Measurements from ENCODE around the gene MTM1.

MTM1 gene

DNA sequence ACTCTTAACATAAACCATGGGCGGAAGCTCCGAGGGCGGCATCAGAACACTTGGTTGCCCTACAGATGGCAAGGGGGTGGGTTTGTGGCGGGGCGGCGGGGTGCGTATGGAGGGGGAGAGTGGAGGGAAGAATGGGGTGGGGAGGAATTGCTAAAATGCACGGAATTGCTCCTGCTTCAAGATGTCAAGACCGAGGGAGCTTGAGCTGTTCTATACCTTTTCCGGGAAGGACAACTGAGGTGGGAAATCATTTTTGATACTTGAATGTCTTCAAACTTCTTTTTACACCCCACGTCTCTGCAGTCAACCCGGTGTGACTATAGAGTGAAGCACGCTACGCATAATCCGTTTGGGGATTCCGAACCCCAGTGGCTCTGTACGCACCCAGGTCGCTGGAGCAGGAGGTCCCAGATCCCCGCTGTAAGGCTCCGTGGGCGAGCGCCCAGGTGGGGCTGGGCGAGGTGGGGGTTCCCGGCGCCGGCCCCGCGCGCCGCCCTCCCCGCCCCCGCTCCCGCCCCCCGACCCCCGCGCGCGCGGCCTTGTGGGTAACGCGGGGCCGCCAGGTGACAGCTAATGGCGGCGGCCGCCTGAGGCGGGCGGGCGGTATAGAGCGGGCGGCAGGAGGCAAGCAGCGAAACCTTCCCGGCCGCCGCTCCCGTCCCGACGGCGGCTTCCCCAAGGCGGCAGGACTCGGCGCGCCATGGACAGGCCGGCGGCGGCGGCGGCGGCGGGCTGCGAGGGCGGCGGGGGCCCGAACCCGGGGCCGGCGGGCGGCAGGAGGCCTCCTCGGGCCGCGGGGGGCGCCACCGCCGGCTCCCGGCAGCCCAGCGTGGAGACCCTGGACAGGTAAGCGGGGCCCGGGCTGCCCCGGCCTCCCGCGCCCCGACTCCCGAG lies 124.7 kb downstream of the MTM1 start, which contains the start of gene MTMR1:
Gene MTMR1, plus strand, starts transcription at position 566 of the 894 bp plus-strand sequence. Its CDS starts 135 bp downstream, at position 701.
- Histone ChIP-seq H3K9me3 (ENCODE audit: control insufficient read depth, insufficient read depth, low read length) (no peaks in the 10 kb centered on the region), H3K4me3 (ENCODE audit: low read length) (peak within 1 kb of the TSS; percentile 79; the same call in 1 of the 2 replicates), H3K4me1 (ENCODE audit: control insufficient read depth, insufficient read depth, low read length) (peaks cover 5% of the 10 kb centered on the region), H3K36me3 (ENCODE audit: control insufficient read depth, insufficient read depth, low read length) (no peaks in the 10 kb centered on the region), H3K27me3 (ENCODE audit: control insufficient read depth, insufficient read depth, low read length) (no peaks in the 10 kb centered on the region), H3K27ac (ENCODE audit: low read length) (no peak within 1 kb of the TSS)
- WGBS (ENCODE audit: insufficient coverage, insufficient read length) = no CpG with 5 or more reads among the region's 92 CpGs
- DNase-seq (ENCODE audit: low read depth, low spot score) = no peak

DNA sequence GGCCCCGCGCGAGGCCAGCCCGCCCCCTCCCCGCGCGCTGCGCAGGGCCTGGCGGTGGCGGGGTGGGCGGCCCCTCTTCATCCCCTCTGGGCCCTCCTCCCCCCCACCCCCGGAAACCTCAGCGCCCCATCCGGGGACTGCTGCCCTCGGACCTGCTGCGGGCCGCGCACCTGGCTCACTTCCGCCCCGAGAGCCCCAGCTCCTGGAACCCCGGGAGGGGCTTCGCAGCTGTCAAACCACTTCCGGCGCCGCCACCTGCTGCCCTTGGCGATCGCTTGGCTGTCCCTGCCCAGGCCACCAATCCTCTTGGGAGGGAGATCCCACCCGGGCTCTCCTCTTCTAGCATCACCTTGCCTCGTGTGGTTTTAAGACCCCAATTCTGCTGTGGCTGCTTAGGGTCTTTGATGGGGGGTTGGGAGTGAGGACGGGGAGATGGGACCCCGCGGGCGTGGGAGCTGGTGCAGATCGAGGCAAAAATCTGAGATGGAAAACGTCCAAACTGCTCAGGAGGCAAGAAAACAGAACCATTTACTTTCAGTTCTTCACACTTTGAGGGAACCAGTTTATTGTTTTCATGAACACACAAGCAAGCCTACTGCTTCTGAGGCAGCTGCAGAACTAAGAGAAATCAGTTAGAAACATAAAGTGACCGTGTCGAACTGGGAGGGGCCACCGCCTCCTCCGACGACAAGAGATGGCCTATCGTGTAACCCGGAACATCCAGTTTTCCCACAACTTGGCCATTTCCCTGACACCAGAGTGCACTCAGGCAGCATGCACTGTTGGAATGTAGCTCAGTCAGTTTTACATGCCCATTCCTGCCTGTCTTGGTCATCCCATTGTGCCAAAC lies 125.5 kb downstream of the MTM1 start:
- H3K27me3 ChIP-seq (ENCODE audit: control insufficient read depth, insufficient read depth, low read length) = no peaks in the 10 kb centered on the region
- no CpG with 5 or more reads among the region's 42 CpGs for WGBS (ENCODE audit: insufficient coverage, insufficient read length)
- no peak overlapping the region for H3K27ac ChIP-seq (ENCODE audit: low read length)
- no peaks in the 10 kb centered on the region for H3K36me3 ChIP-seq (ENCODE audit: control insufficient read depth, insufficient read depth, low read length)
- H3K9me3 ChIP-seq (ENCODE audit: control insufficient read depth, insufficient read depth, low read length) = no peaks in the 10 kb centered on the region
- peaks cover 4% of the 10 kb centered on the region for H3K4me1 ChIP-seq (ENCODE audit: control insufficient read depth, insufficient read depth, low read length)
- H3K4me3 ChIP-seq (ENCODE audit: low read length) = peak overlapping the region; percentile 79; the same call in 1 of the 2 replicates
- DNase-seq (ENCODE audit: low read depth, low spot score) = no peak

DNA sequence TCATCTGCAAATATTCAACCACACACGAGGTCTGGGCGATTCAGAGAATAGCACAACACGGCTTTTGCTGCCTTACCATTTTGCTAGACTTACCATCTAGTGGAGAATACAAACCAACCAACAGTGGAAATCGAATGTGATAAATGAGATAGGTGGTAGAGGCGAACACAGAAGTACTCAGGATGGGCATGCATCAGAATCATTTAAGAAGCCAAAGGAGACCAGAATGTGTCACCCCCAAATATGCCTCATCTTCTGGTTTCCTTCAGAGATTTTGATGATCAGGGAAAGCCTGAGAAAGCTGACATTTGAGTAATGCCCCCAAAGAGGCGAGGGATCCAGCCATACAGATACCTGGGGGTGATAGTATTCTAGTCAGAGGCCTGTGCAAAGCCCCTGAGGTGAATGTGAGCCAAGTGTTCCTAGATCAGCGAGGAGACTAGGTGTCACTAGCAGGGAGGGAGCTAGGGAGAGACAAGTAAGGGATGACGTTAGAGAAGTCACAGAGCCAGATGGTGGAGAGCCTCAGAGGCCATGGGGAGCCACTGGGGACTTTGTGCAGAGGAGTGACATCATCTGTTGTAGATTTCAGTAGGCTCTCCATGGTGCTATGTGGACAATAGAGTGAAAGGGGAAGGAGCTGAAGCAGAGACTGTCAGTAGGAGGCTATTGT lies 126.5 kb downstream of the MTM1 start:
- Histone ChIP-seq H3K4me1 (ENCODE audit: control insufficient read depth, insufficient read depth, low read length) (peaks cover 4% of the 10 kb centered on the region), H3K27ac (ENCODE audit: low read length) (no peak overlapping the region), H3K27me3 (ENCODE audit: control insufficient read depth, insufficient read depth, low read length) (no peaks in the 10 kb centered on the region), H3K36me3 (ENCODE audit: control insufficient read depth, insufficient read depth, low read length) (no peaks in the 10 kb centered on the region), H3K4me3 (ENCODE audit: low read length) (no peak overlapping the region), H3K9me3 (ENCODE audit: control insufficient read depth, insufficient read depth, low read length) (no peaks in the 10 kb centered on the region)
- DNase-seq (ENCODE audit: low read depth, low spot score) = no peak
- WGBS (ENCODE audit: insufficient coverage, insufficient read length) = no CpG with 5 or more reads among the region's 8 CpGs

DNA sequence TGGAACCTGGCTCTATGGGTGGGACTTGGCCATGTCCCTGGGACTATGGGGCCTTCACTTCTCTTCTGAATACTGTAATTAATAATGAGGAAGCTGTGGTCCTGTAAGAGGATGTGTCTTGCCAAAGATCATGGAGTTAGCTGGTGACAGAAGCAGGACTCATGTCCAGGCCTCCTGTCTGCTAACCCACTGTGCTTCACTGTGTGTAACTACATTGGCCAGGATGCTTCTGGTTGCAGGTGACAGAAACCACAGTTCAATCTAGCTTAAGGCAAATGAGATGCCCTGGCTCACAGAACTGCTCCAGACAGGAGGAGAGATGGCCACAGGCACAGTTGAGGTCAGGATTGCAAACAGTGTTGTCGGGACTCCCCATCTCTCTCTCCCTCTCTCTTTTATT lies 127.9 kb downstream of the MTM1 start:
- no peak for DNase-seq (ENCODE audit: low read depth, low spot score)
- no peaks in the 10 kb centered on the region for H3K27me3 ChIP-seq (ENCODE audit: control insufficient read depth, insufficient read depth, low read length)
- H3K9me3 ChIP-seq (ENCODE audit: control insufficient read depth, insufficient read depth, low read length) = no peaks in the 10 kb centered on the region
- H3K27ac ChIP-seq (ENCODE audit: low read length) = no peak overlapping the region
- whole genome bisulfite sequencing (ENCODE audit: insufficient coverage, insufficient read length) = no CpG with 5 or more reads among the region's 1 CpG
- H3K4me1 ChIP-seq (ENCODE audit: control insufficient read depth, insufficient read depth, low read length) = peaks cover 4% of the 10 kb centered on the region
- no peaks in the 10 kb centered on the region for H3K36me3 ChIP-seq (ENCODE audit: control insufficient read depth, insufficient read depth, low read length)
- no peak overlapping the region for H3K4me3 ChIP-seq (ENCODE audit: low read length)

DNA sequence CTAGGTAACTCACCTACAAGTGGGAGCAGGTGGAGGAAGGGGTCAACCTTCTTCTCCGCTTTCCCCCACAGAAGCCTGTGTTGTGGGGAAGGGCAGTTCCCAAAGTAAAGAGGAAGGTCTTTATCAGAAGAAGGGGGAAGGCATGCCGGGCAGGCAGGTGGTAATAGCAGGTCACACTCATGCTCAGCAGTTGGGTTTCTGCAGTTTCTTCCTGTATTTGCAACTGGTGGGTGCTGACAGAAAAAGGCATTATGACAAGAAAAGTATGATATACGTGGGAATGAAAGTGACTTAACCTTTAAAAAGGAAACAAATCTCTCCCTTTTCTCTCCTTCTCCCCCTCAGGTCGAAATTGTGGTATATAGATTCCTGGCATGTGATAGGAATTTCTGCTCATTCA lies 128.4 kb downstream of the MTM1 start:
- no CpG with 5 or more reads among the region's 4 CpGs for WGBS (ENCODE audit: insufficient coverage, insufficient read length)
- no peaks in the 10 kb centered on the region for H3K27me3 ChIP-seq (ENCODE audit: control insufficient read depth, insufficient read depth, low read length)
- H3K4me1 ChIP-seq (ENCODE audit: control insufficient read depth, insufficient read depth, low read length) = peaks cover 4% of the 10 kb centered on the region
- no peak overlapping the region for H3K27ac ChIP-seq (ENCODE audit: low read length)
- H3K36me3 ChIP-seq (ENCODE audit: control insufficient read depth, insufficient read depth, low read length) = no peaks in the 10 kb centered on the region
- no peak for DNase-seq (ENCODE audit: low read depth, low spot score)
- no peaks in the 10 kb centered on the region for H3K9me3 ChIP-seq (ENCODE audit: control insufficient read depth, insufficient read depth, low read length)
- H3K4me3 ChIP-seq (ENCODE audit: low read length) = no peak overlapping the region

DNA sequence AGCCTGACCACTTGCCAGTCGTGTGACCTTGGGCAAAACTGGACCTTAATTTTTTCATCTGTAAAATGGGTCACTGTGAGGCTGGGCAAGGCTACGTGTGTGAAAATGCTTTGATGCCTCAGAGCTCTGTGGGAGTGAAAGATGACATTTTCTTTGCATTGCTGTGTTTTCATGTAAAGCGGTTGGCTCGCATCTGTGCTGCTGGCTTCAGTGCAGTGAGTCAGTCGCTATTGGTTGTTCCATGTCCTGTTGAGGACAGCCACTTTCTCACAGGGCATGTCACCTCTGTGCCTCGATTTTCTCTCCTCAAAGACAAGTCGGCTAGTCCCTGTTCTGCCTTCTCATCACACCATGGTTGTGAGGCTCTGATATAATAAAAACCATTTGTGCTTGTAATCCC lies 129.2 kb downstream of the MTM1 start:
- no peaks in the 10 kb centered on the region for H3K27me3 ChIP-seq (ENCODE audit: control insufficient read depth, insufficient read depth, low read length)
- no peak overlapping the region for H3K27ac ChIP-seq (ENCODE audit: low read length)
- no CpG with 5 or more reads among the region's 7 CpGs for WGBS (ENCODE audit: insufficient coverage, insufficient read length)
- peaks cover 4% of the 10 kb centered on the region for H3K4me1 ChIP-seq (ENCODE audit: control insufficient read depth, insufficient read depth, low read length)
- H3K9me3 ChIP-seq (ENCODE audit: control insufficient read depth, insufficient read depth, low read length) = no peaks in the 10 kb centered on the region
- DNase-seq (ENCODE audit: low read depth, low spot score) = no peak
- H3K36me3 ChIP-seq (ENCODE audit: control insufficient read depth, insufficient read depth, low read length) = no peaks in the 10 kb centered on the region
- H3K4me3 ChIP-seq (ENCODE audit: low read length) = no peak overlapping the region

DNA sequence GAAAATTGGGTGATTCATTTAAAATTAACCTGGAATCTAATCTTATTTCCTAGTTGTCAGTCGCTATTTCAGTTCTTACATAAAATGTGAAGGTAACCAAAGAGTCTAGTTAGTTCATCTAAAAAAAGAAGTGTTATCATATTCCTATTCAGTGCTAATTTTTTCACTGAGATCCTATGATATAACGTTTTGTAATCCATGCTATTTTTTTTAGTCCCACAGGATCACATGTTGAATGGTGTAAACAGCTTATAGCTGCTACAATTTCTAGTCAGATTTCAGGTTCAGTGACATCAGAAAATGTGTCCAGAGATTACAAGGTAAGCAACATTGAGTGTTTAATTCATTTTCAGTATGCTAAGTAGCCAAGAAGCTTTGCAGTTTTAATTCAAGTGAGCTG lies 130.6 kb downstream of the MTM1 start:
- Histone ChIP-seq H3K4me3 (ENCODE audit: low read length) (no peak overlapping the region), H3K9me3 (ENCODE audit: control insufficient read depth, insufficient read depth, low read length) (no peaks in the 10 kb centered on the region), H3K36me3 (ENCODE audit: control insufficient read depth, insufficient read depth, low read length) (no peaks in the 10 kb centered on the region), H3K27me3 (ENCODE audit: control insufficient read depth, insufficient read depth, low read length) (no peaks in the 10 kb centered on the region), H3K27ac (ENCODE audit: low read length) (no peak overlapping the region), H3K4me1 (ENCODE audit: control insufficient read depth, insufficient read depth, low read length) (peaks cover 4% of the 10 kb centered on the region)
- no CpG with 5 or more reads among the region's 2 CpGs for WGBS (ENCODE audit: insufficient coverage, insufficient read length)
- DNase-seq (ENCODE audit: low read depth, low spot score) = no peak

DNA sequence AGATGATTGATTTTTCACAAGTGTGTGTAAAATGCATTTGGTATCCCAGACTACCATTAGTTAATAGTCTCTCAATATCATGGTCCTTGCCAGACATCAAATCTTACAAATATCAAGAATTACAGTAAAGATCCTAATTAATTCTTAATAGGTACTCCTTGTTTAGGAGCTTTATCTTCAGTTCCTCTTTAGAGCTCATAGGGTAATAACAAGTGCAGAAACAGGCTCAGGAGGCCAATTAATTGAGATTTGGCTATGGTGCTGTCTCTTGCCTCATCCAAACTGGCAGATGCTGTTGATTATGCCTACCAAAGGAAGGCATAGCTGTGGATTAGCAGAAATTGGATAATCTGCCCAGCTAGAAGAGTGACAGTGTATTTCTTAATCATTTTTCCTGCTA lies 131.7 kb downstream of the MTM1 start:
- no peak overlapping the region for H3K4me3 ChIP-seq (ENCODE audit: low read length)
- no peaks in the 10 kb centered on the region for H3K36me3 ChIP-seq (ENCODE audit: control insufficient read depth, insufficient read depth, low read length)
- H3K27ac ChIP-seq (ENCODE audit: low read length) = no peak overlapping the region

DNA sequence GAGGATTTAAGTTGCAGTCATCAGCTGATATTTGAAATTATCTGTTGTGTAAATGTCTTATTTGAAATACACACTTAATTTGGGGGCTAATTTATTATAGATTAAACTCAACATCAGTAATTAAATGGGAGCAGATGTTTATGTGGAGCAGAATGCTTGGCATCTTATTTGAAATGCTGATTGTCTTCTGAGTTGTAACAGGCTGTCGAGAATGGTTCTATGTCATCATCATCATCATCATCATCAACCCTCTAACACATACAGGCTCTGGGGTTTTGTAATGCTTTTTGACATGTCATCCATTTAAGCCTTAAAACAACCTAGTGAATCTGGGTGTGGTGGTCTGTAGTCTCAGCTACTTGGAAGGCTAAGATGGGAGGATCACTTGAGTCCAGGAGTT lies 133.0 kb downstream of the MTM1 start:
- Histone ChIP-seq H3K4me3 (ENCODE audit: low read length) (no peak overlapping the region), H3K36me3 (ENCODE audit: control insufficient read depth, insufficient read depth, low read length) (no peaks in the 10 kb centered on the region), H3K27me3 (ENCODE audit: control insufficient read depth, insufficient read depth, low read length) (no peaks in the 10 kb centered on the region), H3K9me3 (ENCODE audit: control insufficient read depth, insufficient read depth, low read length) (no peaks in the 10 kb centered on the region), H3K27ac (ENCODE audit: low read length) (no peak overlapping the region), H3K4me1 (ENCODE audit: control insufficient read depth, insufficient read depth, low read length) (peaks cover under 1% of the 10 kb centered on the region; the same call in 1 of the 2 replicates)
- no peak for DNase-seq (ENCODE audit: low read depth, low spot score)
- no CpG with 5 or more reads among the region's 1 CpG for WGBS (ENCODE audit: insufficient coverage, insufficient read length)

More for the DNA sequence above, 131.7 kb downstream of the MTM1 start:
- Histone ChIP-seq H3K4me1 (ENCODE audit: control insufficient read depth, insufficient read depth, low read length) (peaks cover 1% of the 10 kb centered on the region; the same call in 1 of the 2 replicates), H3K9me3 (ENCODE audit: control insufficient read depth, insufficient read depth, low read length) (no peaks in the 10 kb centered on the region), H3K27me3 (ENCODE audit: control insufficient read depth, insufficient read depth, low read length) (no peaks in the 10 kb centered on the region)
- no peak for DNase-seq (ENCODE audit: low read depth, low spot score)
